Head of caudate nucleus (tissue), 42 donors: ENCODE data around the gene EDNRA.

ENCODE experiments used
- DNase-seq, 42 donors: peaks; one replicate each; pipeline versions ENCODE4 v3.0.0 to v3.0.0-alpha.2; 2020 to 2021; ENCODE audit warnings: mixed read lengths in 7 of 42
- intact Hi-C: fragments of 100-400 bp; cut with DNase I; formaldehyde crosslinking; loops from one replicate; pipeline ENCODE4 v1.15.0; 2022

EDNRA gene

DNA sequence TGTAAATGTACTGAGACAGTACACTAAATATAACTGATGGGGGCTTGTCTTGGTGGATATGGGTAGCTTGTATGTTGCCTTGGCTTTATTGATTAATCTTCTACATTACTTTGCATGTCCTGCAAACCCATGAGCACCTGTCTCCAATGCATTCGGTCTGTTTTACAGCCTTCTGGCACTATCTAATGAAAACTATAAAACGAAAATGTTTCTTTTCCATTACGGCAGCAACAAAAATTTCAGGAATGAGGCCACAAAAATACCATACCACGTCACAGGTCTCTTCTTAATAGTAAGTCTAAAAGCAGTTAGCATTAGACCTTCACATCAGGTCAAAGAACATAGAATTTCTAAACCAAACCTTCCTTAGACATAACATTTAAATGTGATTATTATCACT, 49.8 kb downstream of the EDNRA start:
- DNase-seq: no peak
- intact Hi-C loops: no loop called here

DNA sequence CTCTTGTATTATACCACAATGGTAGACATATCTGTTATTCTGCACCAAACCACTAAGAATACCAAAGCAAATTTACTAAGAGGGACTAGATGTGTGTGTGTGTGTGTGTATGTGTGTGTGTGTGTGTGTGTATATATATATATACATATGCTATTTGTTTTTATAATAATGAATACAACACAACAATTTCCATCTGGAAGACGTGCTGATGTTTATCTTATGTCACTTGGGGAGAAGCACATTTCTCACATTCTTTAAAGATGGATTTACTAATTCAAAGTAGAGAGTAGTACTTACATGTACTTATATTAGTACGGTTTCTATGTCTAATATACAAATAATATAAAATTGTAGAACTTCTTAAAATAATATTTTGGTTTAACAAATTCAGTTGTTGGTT, 52.0 kb downstream of the EDNRA start:
- DNase-seq: no peak
- intact Hi-C loops: no loop called here

DNA sequence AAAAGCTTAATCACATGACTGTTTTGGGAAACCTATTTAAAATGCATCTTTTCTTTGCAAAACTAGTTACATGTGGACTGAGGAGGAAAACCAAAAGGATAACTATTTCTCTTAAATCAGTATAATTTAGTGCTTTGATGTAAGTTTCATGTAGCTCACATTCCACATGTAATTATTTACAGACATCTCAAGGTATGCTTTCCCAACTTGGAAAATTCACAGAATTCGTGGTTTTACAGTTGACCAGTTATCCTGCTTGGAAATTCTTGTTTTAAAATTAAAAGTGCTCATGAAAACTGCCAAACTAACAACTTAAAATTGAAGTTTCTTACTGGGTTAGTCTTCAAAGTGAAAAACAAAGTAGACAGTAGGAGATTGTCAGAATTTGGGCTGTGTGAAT, 52.4 kb downstream of the EDNRA start:
- DNase-seq: no peak
- intact Hi-C loops: no loop called here

DNA sequence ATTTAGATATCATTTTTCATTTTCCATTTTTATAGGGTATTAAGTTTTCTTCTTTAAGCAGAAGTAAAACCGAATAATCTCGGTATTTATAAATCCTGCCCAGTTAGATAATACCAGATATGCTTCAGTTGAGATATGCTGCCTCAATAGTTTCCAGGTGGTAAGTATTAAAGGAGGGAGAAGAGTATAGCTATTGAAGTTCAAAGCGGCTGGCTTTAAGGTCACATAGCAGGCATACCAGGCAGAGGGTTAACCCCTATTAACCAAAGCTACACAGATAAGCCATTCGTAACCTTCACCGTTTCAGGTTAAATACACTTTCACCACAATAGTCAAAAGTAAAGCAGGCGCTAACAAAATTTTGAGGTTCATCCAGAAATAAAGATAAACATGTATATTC, 54.2 kb downstream of the EDNRA start:
- DNase-seq: no peak
- intact Hi-C loops: no loop called here

DNA sequence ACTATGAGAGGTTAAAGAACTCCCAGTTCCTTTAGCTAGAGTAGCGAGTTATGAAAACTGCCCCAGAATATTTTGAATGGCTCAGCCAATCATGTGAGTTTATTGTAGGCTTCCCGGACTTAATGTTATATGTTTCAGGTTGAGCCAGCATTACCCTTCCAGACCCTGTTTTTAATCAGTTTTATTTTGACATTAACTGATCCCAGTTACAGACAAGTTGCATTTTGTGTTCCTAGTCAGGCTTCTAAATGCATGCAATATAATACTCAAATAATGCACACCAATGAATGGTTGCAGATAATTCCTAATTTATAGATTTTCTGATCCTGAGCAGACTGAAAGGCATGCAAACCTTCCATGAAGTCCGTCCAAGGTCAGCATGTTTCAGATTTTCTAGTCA, 57.8 kb downstream of the EDNRA start:
- intact Hi-C loops: no loop called here
- no peak for DNase-seq

DNA sequence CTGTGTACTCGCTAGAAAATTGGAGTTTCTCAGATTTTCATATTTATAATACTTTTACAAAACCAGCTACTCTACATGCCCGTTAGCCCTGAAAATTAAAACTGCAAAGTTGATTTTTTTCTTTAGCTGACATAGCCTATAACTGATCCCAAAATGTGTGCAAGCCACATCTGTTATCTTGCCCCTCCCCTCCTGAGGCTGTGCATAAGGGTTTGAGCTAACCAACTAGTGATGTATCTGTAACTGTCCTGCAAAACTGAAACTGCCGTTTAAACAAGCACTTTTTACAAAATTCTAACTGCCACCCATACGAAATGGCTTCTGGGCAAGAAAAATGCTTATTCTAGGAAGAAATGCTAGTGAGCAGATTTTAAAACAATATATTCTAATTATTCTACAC, 59.1 kb downstream of the EDNRA start:
- intact Hi-C loops: no loop called here
- no peak for DNase-seq

DNA sequence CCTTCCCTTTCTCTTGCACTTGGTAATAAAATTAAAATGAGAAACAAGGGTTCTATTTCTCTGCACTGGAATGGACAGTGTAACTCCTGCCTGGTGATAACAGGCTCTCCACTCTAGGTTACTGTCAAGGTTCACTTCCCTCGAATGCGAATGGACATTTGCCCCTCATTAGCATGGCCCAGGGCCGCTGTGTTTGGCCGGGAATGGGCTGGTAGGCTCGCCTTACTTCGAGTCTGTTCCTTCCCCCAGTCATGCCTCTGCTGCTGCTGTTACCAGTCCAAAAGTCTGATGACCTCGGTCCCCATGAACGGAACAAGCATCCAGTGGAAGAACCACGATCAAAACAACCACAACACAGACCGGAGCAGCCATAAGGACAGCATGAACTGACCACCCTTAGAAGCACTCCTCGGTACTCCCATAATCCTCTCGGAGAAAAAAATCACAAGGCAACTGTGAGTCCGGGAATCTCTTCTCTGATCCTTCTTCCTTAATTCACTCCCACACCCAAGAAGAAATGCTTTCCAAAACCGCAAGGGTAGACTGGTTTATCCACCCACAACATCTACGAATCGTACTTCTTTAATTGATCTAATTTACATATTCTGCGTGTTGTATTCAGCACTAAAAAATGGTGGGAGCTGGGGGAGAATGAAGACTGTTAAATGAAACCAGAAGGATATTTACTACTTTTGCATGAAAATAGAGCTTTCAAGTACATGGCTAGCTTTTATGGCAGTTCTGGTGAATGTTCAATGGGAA, 61.5 kb downstream of the EDNRA start:
- DNase-seq: no peak
- intact Hi-C loops: no loop called here

DNA sequence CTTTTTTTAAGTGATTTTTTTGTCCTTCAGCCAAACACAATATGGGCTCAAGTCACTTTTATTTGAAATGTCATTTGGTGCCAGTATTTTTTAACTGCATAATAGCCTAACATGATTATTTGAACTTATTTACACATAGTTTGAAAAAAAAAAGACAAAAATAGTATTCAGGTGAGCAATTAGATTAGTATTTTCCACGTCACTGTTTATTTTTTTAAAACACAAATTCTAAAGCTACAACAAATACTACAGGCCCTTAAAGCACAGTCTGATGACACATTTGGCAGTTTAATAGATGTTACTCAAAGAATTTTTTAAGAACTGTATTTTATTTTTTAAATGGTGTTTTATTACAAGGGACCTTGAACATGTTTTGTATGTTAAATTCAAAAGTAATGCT, 62.1 kb downstream of the EDNRA start:
- intact Hi-C loops: no loop called here
- DNase-seq: no peak

DNA sequence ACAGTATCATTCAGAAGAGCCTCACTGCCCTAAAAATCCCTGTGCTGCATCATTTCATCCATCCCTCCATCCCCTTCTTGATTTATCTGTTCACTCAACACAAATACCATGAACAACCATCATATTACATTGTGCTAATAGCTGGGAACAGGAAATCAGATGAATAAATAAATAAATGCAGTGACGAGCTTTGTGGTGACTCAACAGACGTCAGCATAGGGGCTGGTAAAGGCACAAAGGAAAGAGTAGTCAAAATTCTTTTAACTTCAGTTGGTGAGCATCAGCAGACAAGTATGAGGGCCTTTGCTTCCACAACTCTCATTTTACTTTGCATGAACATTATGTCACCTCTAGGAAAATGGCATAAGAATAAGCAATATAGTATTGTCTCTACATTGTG, 65.5 kb downstream of the EDNRA start:
- no peak for DNase-seq
- intact Hi-C loops: no loop called here

DNA sequence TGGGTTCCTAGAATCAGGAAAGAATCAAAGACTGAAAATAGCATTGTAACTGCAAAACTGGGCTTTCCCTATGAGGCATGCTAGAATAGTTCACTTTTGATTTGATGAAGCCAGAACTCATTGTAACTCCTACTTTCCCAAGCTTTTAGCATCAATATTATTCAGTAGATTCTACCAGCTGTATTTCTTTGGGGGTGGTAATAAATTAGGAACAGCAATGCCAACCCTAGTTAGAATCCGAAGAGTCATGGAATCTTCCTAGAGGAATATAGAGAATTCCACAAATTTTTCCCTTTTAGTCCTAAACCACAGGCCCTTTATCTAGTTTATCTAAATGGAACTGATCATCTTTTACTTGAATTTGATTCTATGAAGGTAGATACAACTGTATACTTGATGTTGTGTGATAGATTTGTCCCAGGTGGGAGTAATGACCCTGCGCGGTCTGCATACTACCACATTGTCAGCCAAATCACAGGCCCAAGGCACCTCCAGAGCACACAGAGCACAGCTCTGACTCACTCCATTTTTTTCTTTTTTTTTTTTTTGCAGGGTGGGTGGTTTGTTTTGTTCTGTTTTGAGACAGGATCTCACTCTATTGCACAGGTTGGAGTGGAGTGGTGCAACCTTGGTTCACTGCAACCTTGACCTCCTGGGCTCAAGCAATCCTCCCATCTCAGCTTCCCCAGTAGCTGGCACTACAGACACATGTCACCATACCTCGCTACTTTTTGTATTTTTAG, 66.6 kb downstream of the EDNRA start:
- no peak for DNase-seq
- intact Hi-C loops: no loop called here

DNA sequence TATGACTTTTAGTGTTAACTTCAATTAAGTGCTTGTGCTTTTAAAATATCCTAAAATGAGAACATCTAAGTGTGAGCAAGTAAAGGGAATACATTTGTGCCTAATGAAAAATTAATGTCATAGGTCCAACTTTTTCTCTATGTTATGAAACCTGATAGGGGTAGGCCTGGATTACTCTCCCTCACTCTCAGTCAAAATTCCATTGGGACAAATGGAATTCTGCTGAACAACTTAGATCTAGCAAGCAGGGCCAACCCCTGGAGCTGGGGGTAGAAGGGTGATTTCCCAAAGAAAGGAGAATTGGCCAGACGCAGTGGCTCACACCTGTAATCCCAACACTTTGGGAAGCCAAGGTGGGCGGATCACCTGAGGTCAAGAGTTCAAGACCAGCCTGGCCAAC, 67.4 kb downstream of the EDNRA start:
- intact Hi-C loops: no loop called here
- no peak for DNase-seq

DNA sequence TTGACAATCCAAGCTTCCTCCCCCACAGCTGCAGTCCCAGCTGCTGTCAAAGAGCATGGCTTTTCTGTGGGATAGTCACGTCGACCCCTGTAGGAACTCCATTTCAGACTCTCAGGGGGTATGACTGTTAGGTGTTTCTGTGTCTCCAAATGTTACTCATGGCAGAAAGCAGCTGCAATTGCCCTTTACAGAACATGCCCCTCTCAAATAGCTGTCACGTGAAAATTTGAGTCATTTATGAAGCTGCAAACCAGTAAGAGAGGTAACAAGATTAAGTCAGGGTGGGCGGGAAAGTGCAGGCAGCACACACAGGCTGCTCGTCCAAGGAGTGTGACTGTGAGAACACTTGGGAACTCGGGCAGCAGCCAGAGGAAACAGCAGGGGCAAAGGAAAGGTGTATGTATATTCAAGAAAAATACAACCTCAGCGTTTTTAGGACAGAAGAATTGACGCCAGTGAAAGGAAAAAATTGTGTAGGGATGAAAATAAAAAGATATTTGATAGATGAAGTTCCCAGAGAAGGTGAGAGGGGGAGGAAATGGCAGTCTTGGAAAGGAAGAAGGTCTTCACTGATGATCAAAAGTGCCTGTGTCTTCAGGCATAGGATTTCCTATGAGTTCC, 69.8 kb downstream of the EDNRA start:
- intact Hi-C loops: no loop called here
- DNase-seq: peak in 34 of 42 donors; percentile 4 to 73 (median 30)

DNA sequence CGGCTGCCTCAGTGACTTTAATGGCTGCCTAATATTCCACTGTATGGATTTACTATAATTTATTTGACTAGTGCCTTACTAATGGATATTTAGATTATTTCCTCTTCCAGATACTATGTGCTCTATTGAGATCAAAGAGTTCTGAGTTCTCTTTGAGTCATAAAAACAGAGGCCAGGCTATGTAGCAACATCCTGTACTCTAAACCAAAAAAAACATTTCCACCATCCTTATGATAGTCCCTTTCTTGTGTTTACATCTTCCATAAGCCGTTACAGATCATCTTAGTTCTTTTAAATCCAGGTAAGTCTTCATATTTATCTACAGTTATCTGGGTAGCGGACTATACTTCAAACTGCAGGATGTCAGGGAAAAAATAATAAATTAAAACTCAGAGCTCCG, 79.7 kb downstream of the EDNRA start:
- DNase-seq: no peak
- intact Hi-C loops: no loop called here

DNA sequence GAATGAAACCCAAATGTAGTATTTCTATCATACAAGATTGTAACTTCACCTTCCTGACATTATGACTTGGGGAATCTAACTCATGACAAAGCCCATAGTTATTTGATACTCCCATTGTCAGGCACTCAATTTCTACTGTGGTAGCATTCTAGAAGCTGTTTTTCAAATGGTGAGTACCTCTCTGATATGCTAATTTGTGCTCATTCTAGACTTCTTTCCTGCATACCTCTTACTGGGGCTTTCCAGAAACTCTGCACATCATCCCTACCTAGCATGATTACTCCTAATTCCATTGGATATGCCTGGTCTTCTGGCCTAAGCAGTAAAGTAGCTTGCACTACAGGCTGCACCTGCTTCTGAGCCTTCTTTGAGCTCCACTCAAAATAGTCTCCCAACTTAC, 85.9 kb downstream of the EDNRA start:
- intact Hi-C loops: no loop called here
- DNase-seq: no peak

DNA sequence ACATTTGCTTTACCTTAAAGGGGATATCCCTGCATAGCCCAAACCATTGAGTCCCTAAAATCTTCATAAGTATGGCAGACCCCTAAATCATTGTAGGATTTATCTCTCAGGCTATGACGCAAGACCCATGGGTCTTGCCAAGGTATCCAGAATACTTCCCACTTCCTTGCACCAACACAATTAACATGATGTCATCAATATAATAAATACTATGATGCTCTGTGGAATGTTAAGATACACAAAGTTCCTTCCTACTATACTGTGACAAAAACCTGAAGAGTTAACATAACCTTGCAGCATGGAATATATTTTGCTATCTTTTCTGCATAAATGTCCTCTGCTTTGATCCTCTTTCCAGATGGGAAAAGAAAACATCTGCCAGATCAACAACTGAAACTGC, 86.4 kb downstream of the EDNRA start:
- intact Hi-C loops: no loop called here
- DNase-seq: no peak

DNA sequence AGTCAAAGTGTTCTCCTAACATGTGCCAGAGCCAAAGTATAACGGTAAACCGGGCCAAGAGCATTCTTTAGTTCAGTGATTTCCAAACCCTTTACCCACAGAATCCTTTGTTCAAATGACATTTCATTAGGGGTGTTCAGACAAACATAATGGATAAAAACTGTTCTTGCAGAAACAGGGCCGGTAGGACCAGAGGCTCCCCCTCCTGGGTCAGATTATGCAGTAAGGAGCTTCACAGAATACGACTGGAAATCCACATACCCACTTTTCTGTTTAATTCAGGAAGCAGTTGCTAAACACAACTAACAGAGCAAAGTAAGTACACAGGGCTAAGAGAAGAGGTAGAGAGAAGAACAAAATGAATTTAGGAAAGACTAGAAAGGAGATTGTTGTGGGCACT, 89.7 kb downstream of the EDNRA start:
- intact Hi-C loops: no loop called here
- DNase-seq: no peak

DNA sequence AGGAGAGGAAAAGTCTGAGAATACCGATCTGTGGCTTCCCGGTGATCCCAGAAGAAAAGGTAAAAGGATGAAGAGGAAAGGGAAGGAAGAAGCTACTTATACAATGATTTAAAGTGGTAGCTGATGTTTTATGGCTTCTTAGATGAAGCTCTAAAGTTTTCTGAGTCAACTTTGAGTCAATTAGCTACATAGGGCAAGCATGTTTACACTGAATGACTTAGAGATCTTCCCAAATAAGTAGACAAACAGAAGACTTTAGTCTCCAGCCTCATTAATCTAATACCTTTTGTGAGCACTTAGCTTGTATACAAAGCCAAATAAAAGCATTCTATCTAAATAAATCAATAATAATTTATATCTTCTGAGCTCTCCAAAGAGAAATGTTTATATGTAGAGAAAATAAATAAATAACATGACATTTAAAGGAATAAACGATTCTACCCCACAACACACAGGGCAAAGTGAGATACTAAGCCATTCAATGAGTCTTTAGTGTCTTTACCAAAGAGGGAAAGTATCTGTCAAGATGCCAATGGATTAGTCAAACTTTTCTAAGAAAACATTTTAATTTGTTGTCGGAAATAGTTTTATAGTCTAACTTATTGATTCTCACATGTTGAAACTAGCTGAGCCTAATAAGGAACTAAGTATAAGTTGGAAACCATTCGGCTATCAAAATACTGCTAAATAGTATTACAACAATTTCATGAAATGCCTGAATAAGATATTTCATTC, 90.3 kb downstream of the EDNRA start:
- intact Hi-C loops: no loop called here
- no peak for DNase-seq

DNA sequence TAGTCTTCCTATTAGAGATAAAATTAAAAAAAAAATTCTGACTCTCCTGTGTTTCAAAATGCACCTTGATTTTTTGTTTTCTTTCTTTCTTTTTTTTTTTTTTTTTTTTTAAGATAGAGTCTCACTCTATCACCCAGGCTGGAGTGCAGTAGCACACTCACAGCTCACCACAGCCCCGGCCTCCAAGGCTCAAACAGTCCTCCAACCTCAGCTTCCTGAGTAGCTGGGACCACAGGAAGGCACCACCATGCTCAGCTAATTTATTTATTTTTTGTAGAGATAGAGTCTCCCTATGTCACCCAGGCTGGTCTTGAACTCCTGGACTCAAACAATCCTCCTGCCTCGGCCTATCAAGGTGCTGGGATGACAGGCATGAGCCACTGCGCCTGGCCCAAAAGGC, 95.2 kb downstream of the EDNRA start:
- intact Hi-C loops: no loop called here
- DNase-seq: no peak

DNA sequence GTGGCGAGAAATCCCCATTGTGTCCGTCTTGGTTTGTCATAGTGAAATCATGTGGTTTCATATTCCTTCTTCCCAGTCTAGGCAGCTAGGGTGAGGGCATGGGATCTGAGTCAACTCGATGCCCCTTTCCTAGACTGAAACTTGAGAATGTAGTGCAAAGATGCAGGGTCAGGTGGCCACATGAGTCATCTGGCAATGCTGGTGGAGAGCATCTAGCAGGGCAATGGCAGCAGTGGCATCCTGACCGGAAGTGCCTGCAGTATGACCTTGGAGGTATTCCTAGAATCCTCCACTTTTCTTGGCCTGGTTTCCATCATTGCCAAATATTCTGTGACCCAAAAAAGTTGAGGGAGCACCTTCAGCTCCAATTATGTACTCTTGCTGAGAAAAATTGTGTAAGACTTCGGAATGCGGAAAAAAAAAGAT, 97.2 kb downstream of the EDNRA start:
- intact Hi-C loops: no loop called here
- DNase-seq: no peak

DNA sequence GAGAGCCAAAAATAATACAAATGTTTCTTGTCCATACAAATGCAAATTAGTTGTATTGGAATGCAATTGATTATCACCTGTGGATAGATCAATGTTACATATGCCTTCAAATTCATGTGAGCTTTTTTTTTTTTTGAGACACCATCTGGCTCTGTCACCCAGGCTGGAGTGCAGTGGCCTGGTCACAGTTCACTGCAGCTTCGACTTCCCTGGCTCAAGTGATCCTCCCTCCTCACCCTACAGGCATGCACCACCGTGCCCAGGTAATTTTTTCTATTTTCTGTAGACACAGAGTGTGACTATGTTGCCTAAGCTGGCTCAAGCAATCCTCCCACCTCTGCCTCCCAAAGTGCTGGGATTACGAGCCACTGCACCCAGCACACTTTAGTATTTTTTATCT, 97.7 kb downstream of the EDNRA start:
- intact Hi-C loops: no loop called here
- no peak for DNase-seq
